ENCODE measurements around the gene RAVER2.
"Not testable (repeated sequence)": the region's sequence is repeated elsewhere in the genome, so short reads cannot be mapped to it uniquely, and the experiment has no call there.

RAVER2 gene

GRCh38 chr1:64811131-64811530 is 66.3 kb downstream of the RAVER2 start:
- DNase-seq (ENCODE audit: low read depth) = no peak

GRCh38 chr1:64814427-64814826 is 69.6 kb downstream of the RAVER2 start:
- DNase-seq (ENCODE audit: low read depth) = no peak

GRCh38 chr1:64817364-64817763 is 72.5 kb downstream of the RAVER2 start:
- not testable (repeated sequence) for DNase-seq (ENCODE audit: low read depth)

GRCh38 chr1:64820572-64820971 is 75.7 kb downstream of the RAVER2 start:
- not testable (repeated sequence) for DNase-seq (ENCODE audit: low read depth)

GRCh38 chr1:64822621-64823020 is 77.7 kb downstream of the RAVER2 start:
- DNase-seq (ENCODE audit: low read depth) = no peak

GRCh38 chr1:64823691-64824476 is 79.0 kb downstream of the RAVER2 start:
- DNase-seq (ENCODE audit: low read depth) = peak; percentile 63

GRCh38 chr1:64826991-64827390 is 82.1 kb downstream of the RAVER2 start:
- DNase-seq (ENCODE audit: low read depth) = no peak

- no peak for DNase-seq (ENCODE audit: low read depth)
Measured at GRCh38 chr1:64828829-64829228, 84.0 kb downstream of the RAVER2 start.

GRCh38 chr1:64829411-64830029 is 84.6 kb downstream of the RAVER2 start:
- DNase-seq (ENCODE audit: low read depth) = no peak

- no peak for DNase-seq (ENCODE audit: low read depth)
Measured at GRCh38 chr1:64830030-64830651, 85.3 kb downstream of the RAVER2 start.

- DNase-seq (ENCODE audit: low read depth) = peak; percentile 54
Measured at GRCh38 chr1:64834734-64835133, 89.9 kb downstream of the RAVER2 start.

- no peak for DNase-seq (ENCODE audit: low read depth)
Measured at GRCh38 chr1:64836802-64837201, 91.9 kb downstream of the RAVER2 start.

- DNase-seq (ENCODE audit: low read depth) = no peak
Measured at GRCh38 chr1:64838486-64838885, 93.6 kb downstream of the RAVER2 start.

- DNase-seq (ENCODE audit: low read depth) = no peak
Measured at GRCh38 chr1:64839261-64839660, 94.4 kb downstream of the RAVER2 start.

- DNase-seq (ENCODE audit: low read depth) = no peak
Measured at GRCh38 chr1:64839732-64840405, 95.0 kb downstream of the RAVER2 start.

GRCh38 chr1:64841330-64842065 is 96.6 kb downstream of the RAVER2 start:
- DNase-seq (ENCODE audit: low read depth) = peak; percentile 5

GRCh38 chr1:64842224-64842623 is 97.3 kb downstream of the RAVER2 start:
- DNase-seq (ENCODE audit: low read depth) = no peak

- DNase-seq (ENCODE audit: low read depth) = no peak
Measured at GRCh38 chr1:64843675-64844074, 98.8 kb downstream of the RAVER2 start.

- DNase-seq (ENCODE audit: low read depth) = no peak
Measured at GRCh38 chr1:64844175-64844574, 99.3 kb downstream of the RAVER2 start.

- DNase-seq (ENCODE audit: low read depth) = no peak
Measured at GRCh38 chr1:64844609-64845008, 99.7 kb downstream of the RAVER2 start.

- no peak for DNase-seq (ENCODE audit: low read depth)
Measured at GRCh38 chr1:64845831-64846425, 101.1 kb downstream of the RAVER2 start.
